Smooth muscle cell of the brain vasculature (primary cell): ENCODE data around the gene ITGB6.

ENCODE experiments used
- DNase-seq: peaks from one replicate; pipeline ENCODE4 v3.0.0-alpha.2; 2012; ENCODE audit warnings: low read depth, low spot score

ITGB6 gene

DNA sequence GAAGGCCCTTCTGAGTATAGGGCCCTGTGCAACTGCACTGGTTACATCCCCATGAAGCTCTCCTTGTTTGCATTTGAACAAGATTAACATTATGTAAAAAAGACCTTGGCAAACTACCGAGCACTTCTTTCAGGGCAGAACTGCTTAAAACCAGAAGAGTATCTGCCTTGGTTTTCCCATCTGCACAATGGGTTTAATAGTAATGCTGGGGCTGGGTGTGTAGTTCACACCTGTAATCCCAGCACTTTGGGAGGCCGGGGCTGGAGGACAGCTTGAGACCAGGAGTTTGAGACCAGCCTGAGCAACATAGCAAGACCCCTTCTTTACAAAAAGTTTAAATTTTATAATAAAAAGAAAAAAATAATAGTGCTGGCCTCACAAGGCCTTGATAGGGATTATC lies 146.1 kb downstream of the ITGB6 start:
- DNase-seq = no peak

DNA sequence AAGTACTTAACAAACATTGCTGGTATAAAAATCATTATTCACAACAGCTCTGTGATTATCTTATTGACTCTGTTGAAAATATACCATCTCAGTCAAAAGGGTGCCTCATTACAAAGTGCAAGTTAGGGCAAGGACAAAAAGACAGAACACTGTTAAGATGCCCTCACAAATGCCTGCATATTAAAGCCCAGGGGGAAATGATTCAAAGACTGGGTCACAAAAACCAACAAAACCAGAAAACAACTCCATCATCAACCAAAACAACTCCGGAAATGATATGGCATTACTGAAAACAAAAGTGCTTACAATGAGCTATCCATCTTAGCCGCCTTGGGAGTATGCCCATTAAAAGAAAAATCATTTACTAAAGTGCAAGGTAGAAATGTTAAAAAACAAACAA lies 147.5 kb downstream of the ITGB6 start:
- no peak for DNase-seq

DNA sequence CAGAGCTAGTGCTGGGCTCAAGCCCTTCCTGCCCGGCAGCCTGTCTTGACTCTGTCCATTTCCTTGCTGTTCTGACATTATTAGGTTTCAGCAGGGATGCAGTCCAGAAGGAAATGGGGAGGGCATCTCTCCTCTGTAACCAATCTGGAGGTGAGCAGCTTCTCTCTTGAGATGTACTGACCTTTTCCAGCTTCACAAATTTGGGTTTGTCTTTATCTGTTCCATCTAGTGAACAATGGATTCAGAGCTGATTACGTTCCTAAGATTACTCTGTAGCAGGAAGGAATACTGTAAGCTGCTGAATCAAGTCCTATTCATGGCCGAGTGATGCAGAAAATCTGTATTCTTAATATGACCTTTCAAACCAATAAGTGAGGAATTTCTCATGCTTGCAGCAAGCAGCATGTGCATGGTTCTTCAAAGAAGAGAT lies 148.7 kb downstream of the ITGB6 start:
- DNase-seq = no peak

DNA sequence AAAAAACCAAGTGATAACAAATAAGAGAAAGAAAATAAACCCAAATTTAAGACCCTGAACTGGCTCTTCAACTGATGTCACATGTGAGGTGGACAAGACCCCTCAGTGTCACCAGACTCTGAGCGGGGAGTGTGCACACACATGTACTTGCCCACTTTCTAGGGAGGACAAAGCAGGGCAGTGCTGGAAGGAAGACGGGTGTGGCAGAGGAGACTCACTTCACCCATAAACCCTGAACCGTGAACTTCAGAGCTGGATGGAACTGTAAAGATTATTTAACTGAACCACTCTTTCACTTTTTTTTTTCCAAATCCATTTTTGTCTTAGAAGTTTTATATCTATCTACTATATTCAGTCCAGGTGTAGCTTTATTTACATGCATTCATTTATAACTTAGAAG lies 149.9 kb downstream of the ITGB6 start:
- no peak for DNase-seq
